Vagina (tissue), 2 donors: ENCODE data around the gene RAD51D.

Experiments
- POLR2A ChIP-seq, 2 donors: fragments of 450-650 bp; IDR thresholded peaks; one replicate each; pipeline ENCODE4 v1.6.1; 2017; ENCODE audit warnings: antibody characterized with exemption in 2 of 2, mild to moderate bottlenecking in 2 of 2, moderate library complexity in 2 of 2
- TF ChIP-seq, protein P1 (sequence below), 3 experiments: fragments of 450-650 bp in 2 of 3; fragments of 200-600 bp in 1 of 3; sonication (generic) in 1 of 3; IDR thresholded peaks; one replicate each; pipeline ENCODE4 v1.5.1; 2017 to 2019; ENCODE audit warnings: antibody characterized with exemption in 3 of 3, mild to moderate bottlenecking in 2 of 3, moderate library complexity in 2 of 3

- TF ChIP-seq, protein P1, sequence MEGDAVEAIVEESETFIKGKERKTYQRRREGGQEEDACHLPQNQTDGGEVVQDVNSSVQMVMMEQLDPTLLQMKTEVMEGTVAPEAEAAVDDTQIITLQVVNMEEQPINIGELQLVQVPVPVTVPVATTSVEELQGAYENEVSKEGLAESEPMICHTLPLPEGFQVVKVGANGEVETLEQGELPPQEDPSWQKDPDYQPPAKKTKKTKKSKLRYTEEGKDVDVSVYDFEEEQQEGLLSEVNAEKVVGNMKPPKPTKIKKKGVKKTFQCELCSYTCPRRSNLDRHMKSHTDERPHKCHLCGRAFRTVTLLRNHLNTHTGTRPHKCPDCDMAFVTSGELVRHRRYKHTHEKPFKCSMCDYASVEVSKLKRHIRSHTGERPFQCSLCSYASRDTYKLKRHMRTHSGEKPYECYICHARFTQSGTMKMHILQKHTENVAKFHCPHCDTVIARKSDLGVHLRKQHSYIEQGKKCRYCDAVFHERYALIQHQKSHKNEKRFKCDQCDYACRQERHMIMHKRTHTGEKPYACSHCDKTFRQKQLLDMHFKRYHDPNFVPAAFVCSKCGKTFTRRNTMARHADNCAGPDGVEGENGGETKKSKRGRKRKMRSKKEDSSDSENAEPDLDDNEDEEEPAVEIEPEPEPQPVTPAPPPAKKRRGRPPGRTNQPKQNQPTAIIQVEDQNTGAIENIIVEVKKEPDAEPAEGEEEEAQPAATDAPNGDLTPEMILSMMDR (IDR thresholded peaks at IDR 0.05) = no peak
- no peak for TF ChIP-seq POLR2A (IDR thresholded peaks at IDR 0.05)
Measured at GRCh38 chr17:35103271-35103670, 16.4 kb downstream of the RAD51D start.
